ENCODE results near the gene PSTPIP1. TPM values are rescaled to one million over a fixed set of nuclear protein-coding genes. Genes with fewer than 3 reads are reported as not detected.

Gene PSTPIP1
- total and polyA plus RNA-seq, 2 of the 13 experiments (the other 11 are each of a cell fraction or from before 2014, with no cell fraction given): 4.4 to 8.7 TPM

GRCh38 chr15:77045985-77046384, 51.1 kb downstream of the PSTPIP1 start:
- intact Hi-C loops (cut with micrococcal nuclease; ENCODE audit: unreplicated experiment): no loop called here

DNA sequence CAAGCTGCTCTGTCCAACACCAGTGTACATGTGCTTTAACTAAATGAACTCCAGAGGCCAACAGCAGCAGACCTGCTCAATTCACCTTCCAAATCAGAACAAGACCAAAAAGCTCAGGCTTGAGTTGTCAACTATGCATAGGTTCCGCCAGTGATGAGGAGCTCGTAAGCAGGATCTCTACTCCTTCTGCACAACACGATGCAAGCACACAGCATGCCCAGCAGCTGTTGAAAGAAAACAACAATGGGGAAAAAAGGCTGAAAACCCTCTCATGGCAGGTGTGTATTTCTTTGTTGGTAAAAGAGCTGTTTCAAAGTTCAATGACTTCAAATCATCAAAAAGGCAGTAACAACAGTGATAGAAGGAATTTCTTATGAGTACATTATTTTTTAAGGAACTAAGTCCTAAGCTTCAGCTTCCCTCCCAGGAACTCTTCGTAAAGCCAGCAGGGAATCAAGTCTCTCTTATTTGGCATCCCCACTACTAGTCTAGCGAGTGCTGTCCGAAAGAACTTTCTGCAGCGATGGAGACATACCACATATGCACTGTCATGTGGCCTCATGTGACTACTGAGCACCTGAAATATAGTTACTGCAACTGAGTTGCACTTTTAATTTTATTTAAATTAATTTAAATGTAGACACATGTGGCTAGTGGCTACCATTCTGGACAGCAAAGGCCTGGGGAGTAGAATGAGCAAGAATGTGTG, 51.9 kb downstream of the PSTPIP1 start:
- H3K27ac ChIP-seq (ENCODE audit: extremely low read length, insufficient read depth, low read length): no peak overlapping the region
- TF ChIP-seq SP2 (CRISPR knock-in tag; IDR thresholded peaks at IDR 0.05) (no peak), SMARCC2 (IDR thresholded peaks at IDR 0.05) (no peak), HES4 (CRISPR knock-in tag; IDR thresholded peaks at IDR 0.05; ENCODE audit: borderline replicate concordance) (no peak)
- no peak overlapping the region for H3K4me2 ChIP-seq (ENCODE audit: low read depth, low read length)
- no peaks in the 10 kb centered on the region for H4K20me1 ChIP-seq (ENCODE audit: insufficient read depth, low read length)
- no peak overlapping the region for H3K4me3 ChIP-seq (replicated peaks in 1 of 3; ENCODE audit: insufficient read depth in 1 of 3, low read depth in 2 of 3, low read length in 3 of 3)
- FAIRE-seq (no peak), ATAC-seq (no peak), DNase-seq (ENCODE audit: low spot score) (no peak)
- no TSS peak for BruUV-seq (replicated peaks)
- ChIA-PET CTCF (ENCODE audit: low intra/inter-chr PET ratio, low total read pairs) (no interaction called here), POLR2A (no interaction called here)
- intact Hi-C loops (cut with micrococcal nuclease; ENCODE audit: unreplicated experiment): no loop called here
- no peak overlapping the region for H2AFZ ChIP-seq (ENCODE audit: low read length)
- no peak overlapping the region for H3K9ac ChIP-seq (ENCODE audit: insufficient read depth, low read depth, low read length)
- H3K36me3 ChIP-seq (replicated peaks in 1 of 2; ENCODE audit: control insufficient read depth in 1 of 2, insufficient read depth in 2 of 2, low read length in 2 of 2): peaks cover 5 to 47% of the 10 kb centered on the region in 2 experiments
- H3K79me2 ChIP-seq (ENCODE audit: insufficient read depth, low read length): no peaks in the 10 kb centered on the region
- H3K4me1 ChIP-seq (ENCODE audit: insufficient read depth, low read length): no peaks in the 10 kb centered on the region
- no peaks in the 10 kb centered on the region for H3K9me3 ChIP-seq (ENCODE audit: low read length)
- WGBS (ENCODE audit: low lambda C conversion rate): 91% methylated on average over 7 of the region's 7 CpGs
- no peaks in the 10 kb centered on the region for H3K27me3 ChIP-seq (ENCODE audit: control insufficient read depth in 1 of 2, insufficient read depth in 2 of 2, low read length in 2 of 2)
- in situ Hi-C loops (cut with HindIII; ENCODE audit: extremely low pct_ligation_motif_present, low pct_unique_long_range_greater_than_20kb): no loop called here

More at GRCh38 chr15:77045985-77046384, 51.1 kb downstream of the PSTPIP1 start:
- BruUV-seq (replicated peaks): no TSS peak
- ChIA-PET CTCF (ENCODE audit: low intra/inter-chr PET ratio, low total read pairs) (no interaction called here), POLR2A (no interaction called here)
- H3K36me3 ChIP-seq (replicated peaks in 1 of 2; ENCODE audit: control insufficient read depth in 1 of 2, insufficient read depth in 2 of 2, low read length in 2 of 2): peaks cover 5 to 47% of the 10 kb centered on the region in 2 experiments
- H3K4me1 ChIP-seq (ENCODE audit: insufficient read depth, low read length): no peaks in the 10 kb centered on the region
- DNase-seq (ENCODE audit: low spot score) (no peak), ATAC-seq (no peak), FAIRE-seq (no peak)
- H3K27me3 ChIP-seq (ENCODE audit: control insufficient read depth in 1 of 2, insufficient read depth in 2 of 2, low read length in 2 of 2): no peaks in the 10 kb centered on the region
- H3K9me3 ChIP-seq (ENCODE audit: low read length): no peaks in the 10 kb centered on the region
- no peak overlapping the region for H3K27ac ChIP-seq (ENCODE audit: extremely low read length, insufficient read depth, low read length)
- in situ Hi-C loops (cut with HindIII; ENCODE audit: extremely low pct_ligation_motif_present, low pct_unique_long_range_greater_than_20kb): no loop called here
- no peaks in the 10 kb centered on the region for H4K20me1 ChIP-seq (ENCODE audit: insufficient read depth, low read length)
- 97% methylated on average over 1 of the region's 1 CpG for WGBS (ENCODE audit: low lambda C conversion rate)
- H3K4me2 ChIP-seq (ENCODE audit: low read depth, low read length): no peak overlapping the region
- H3K4me3 ChIP-seq (replicated peaks in 1 of 3; ENCODE audit: insufficient read depth in 1 of 3, low read depth in 2 of 3, low read length in 3 of 3): no peak overlapping the region
- H3K79me2 ChIP-seq (ENCODE audit: insufficient read depth, low read length): no peaks in the 10 kb centered on the region
- TF ChIP-seq RFXAP (CRISPR knock-in tag; IDR thresholded peaks at IDR 0.05; ENCODE audit: borderline replicate concordance): no peak
- TF ChIP-seq ZNF510 (CRISPR knock-in tag; IDR thresholded peaks at IDR 0.05; ENCODE audit: low read depth): no peak
- no peak for TF ChIP-seq MED1 (CRISPR knock-in tag; IDR thresholded peaks at IDR 0.05)
- TF ChIP-seq ZNF703 (CRISPR knock-in tag; IDR thresholded peaks at IDR 0.05; ENCODE audit: borderline replicate concordance): no peak
- no peak for TF ChIP-seq ZNF619 (CRISPR knock-in tag; IDR thresholded peaks at IDR 0.05)
- no peak for TF ChIP-seq PHF21A (CRISPR knock-in tag; IDR thresholded peaks at IDR 0.05)
- no peak overlapping the region for H2AFZ ChIP-seq (ENCODE audit: low read length)
- no peak overlapping the region for H3K9ac ChIP-seq (ENCODE audit: insufficient read depth, low read depth, low read length)

All from HepG2 (cell line).